Measurements from ENCODE around the gene CCNK.

Gene CCNK

GRCh38 chr14:99479160-99479905, 1.9 kb upstream of the CCNK start:
- peak; percentile 15 for DNase-seq (ENCODE audit: low read depth)
- no peak for TF ChIP-seq CTCF (conservative IDR thresholded peaks at IDR 0.05; ENCODE audit: control insufficient read depth, insufficient read depth, low read depth, low read length)
- H3K4me3 ChIP-seq (ENCODE audit: control insufficient read depth, low read depth, low read length), result peak overlapping the region; percentile 76

- peak; percentile 67 for DNase-seq (ENCODE audit: low read depth)
- peak; percentile 22 for TF ChIP-seq CTCF (conservative IDR thresholded peaks at IDR 0.05; ENCODE audit: control insufficient read depth, insufficient read depth, low read depth, low read length)
- H3K4me3 ChIP-seq (ENCODE audit: control insufficient read depth, low read depth, low read length), result peak within 1 kb of the TSS; percentile 95
Observed at GRCh38 chr14:99479906-99480869, 1.0 kb upstream of the CCNK start, which contains the start of gene SETD3. SETD3 (minus strand) TSS chr14:99480859; CDS start chr14:99465805, 15,054 bp downstream.

- DNase-seq (ENCODE audit: low read depth), result peak; percentile 33
- TF ChIP-seq CTCF (conservative IDR thresholded peaks at IDR 0.05; ENCODE audit: control insufficient read depth, insufficient read depth, low read depth, low read length), result no peak
- peak overlapping the region; percentile 95 for H3K4me3 ChIP-seq (ENCODE audit: control insufficient read depth, low read depth, low read length)
Observed at GRCh38 chr14:99481745-99482099, 513 bp downstream of the CCNK start.

- no peak for TF ChIP-seq CTCF (conservative IDR thresholded peaks at IDR 0.05; ENCODE audit: control insufficient read depth, insufficient read depth, low read depth, low read length)
- H3K4me3 ChIP-seq (ENCODE audit: control insufficient read depth, low read depth, low read length), result no peak overlapping the region
- DNase-seq (ENCODE audit: low read depth), result no peak
Observed at GRCh38 chr14:99484106-99484505, 2.9 kb downstream of the CCNK start.

GRCh38 chr14:99497341-99497740, 16.1 kb downstream of the CCNK start:
- TF ChIP-seq CTCF (conservative IDR thresholded peaks at IDR 0.05; ENCODE audit: control insufficient read depth, insufficient read depth, low read depth, low read length), result no peak
- no peak for DNase-seq (ENCODE audit: low read depth)
- H3K4me3 ChIP-seq (ENCODE audit: control insufficient read depth, low read depth, low read length), result no peak overlapping the region

GRCh38 chr14:99497894-99498293, 16.7 kb downstream of the CCNK start:
- H3K4me3 ChIP-seq (ENCODE audit: control insufficient read depth, low read depth, low read length), result no peak overlapping the region
- DNase-seq (ENCODE audit: low read depth), result no peak
- no peak for TF ChIP-seq CTCF (conservative IDR thresholded peaks at IDR 0.05; ENCODE audit: control insufficient read depth, insufficient read depth, low read depth, low read length)
